Esophagus (tissue), 2 donors: Measurements from ENCODE around the gene MPRIP. TPM values are rescaled to one million over a fixed set of nuclear protein-coding genes. Genes with fewer than 3 reads are reported as not detected.
A peak's percentile ranks its signal among the peaks of the same experiment; 100 is the strongest.
"Not testable (repeated sequence)": the region's sequence is repeated elsewhere in the genome, so short reads cannot be mapped to it uniquely, and the experiment has no call there.

Experiments
- H3K27ac ChIP-seq, 2 donors: one replicate each; pipeline ENCODE4 v1.5.1; 2013; ENCODE audit warnings: low read depth in 2 of 2, mild to moderate bottlenecking in 2 of 2, inconsistent platforms in 1 of 2, low read length in 1 of 2, moderate library complexity in 1 of 2
- H3K27me3 ChIP-seq, 2 donors: one replicate each; pipeline ENCODE4 v1.6.1; 2013; ENCODE audit warnings: low read length in 2 of 2, control low read depth in 1 of 2, mild to moderate bottlenecking in 1 of 2; ENCODE audit not compliant: insufficient read depth in 2 of 2, control insufficient read depth in 1 of 2
- H3K36me3 ChIP-seq, 2 donors: one replicate each; pipeline ENCODE4 v1.6.1; 2013; ENCODE audit warnings: low read length in 1 of 2; ENCODE audit not compliant: control insufficient read depth in 2 of 2, insufficient read depth in 2 of 2
- H3K4me1 ChIP-seq, 2 donors: one replicate each; pipeline ENCODE4 v1.6.1; 2013; ENCODE audit warnings: low read length in 1 of 2; ENCODE audit not compliant: control insufficient read depth in 2 of 2, insufficient read depth in 2 of 2
- H3K4me3 ChIP-seq, 2 donors: one replicate each; pipeline ENCODE4 v1.5.1; 2013; ENCODE audit warnings: low read length in 2 of 2, mild to moderate bottlenecking in 2 of 2, low read depth in 1 of 2, moderate library complexity in 1 of 2
- H3K9me3 ChIP-seq, 2 donors: one replicate each; pipeline ENCODE4 v1.6.1; 2013; ENCODE audit warnings: mild to moderate bottlenecking in 2 of 2, low read depth in 1 of 2, low read length in 1 of 2, moderate library complexity in 1 of 2; ENCODE audit not compliant: control insufficient read depth in 2 of 2, insufficient read depth in 1 of 2
- WGBS, 2 donors: extraction: QIAGEN DNeasy Blood & Tissue Kit; methylation state at CpG; one replicate each; pipeline ENCODE4 v1.1.7; 2013; 5-methylcytosine and 5-hydroxymethylcytosine counted together
- polyA plus RNA-seq, 2 donors: library from polyadenylated mRNA; stranded (reverse); fragments of 200-250 nt; gene quantifications; one replicate each; pipeline ENCODE4 v1.2.3, GENCODE V29; 2013
- donor health status: healthy with polysubstance abuse.
- donor health status: Bipolar disorder and iron deficiency.

Gene MPRIP
- polyA plus RNA-seq, 2 donors: 122 to 226 TPM

- H3K4me1 ChIP-seq, H3K27me3 ChIP-seq, H3K36me3 ChIP-seq, H3K9me3 ChIP-seq, H3K4me3 ChIP-seq, H3K27ac ChIP-seq: not testable (repeated sequence)
- WGBS, 2 donors: 70 to 76% methylated on average over 19 to 20 of the region's 20 CpGs
Observed at GRCh38 chr17:17002731-17003715, 39.2 kb upstream of the MPRIP start.

- Histone ChIP-seq H3K4me3 (no peak overlapping the region), H3K9me3 (no peaks in the 10 kb centered on the region), H3K4me1 (no peaks in the 10 kb centered on the region), H3K27ac (no peak overlapping the region), H3K27me3 (no peaks in the 10 kb centered on the region), H3K36me3 (no peaks in the 10 kb centered on the region)
- WGBS, 2 donors: 81 to 86% methylated on average over 19 of the region's 19 CpGs
Observed at GRCh38 chr17:17004251-17004996, 37.8 kb upstream of the MPRIP start.

GRCh38 chr17:17004997-17005614 is 37.2 kb upstream of the MPRIP start:
- not testable (repeated sequence) for H3K9me3 ChIP-seq, H3K4me1 ChIP-seq, H3K27ac ChIP-seq, H3K27me3 ChIP-seq, H3K4me3 ChIP-seq, H3K36me3 ChIP-seq
- WGBS, 2 donors: 73 to 79% methylated on average over 12 to 13 of the region's 14 CpGs

GRCh38 chr17:17007891-17008290 is 34.4 kb upstream of the MPRIP start:
- WGBS, 2 donors: 86 to 97% methylated on average over 2 to 4 of the region's 6 CpGs
- not testable (repeated sequence) for H3K4me1 ChIP-seq, H3K9me3 ChIP-seq, H3K27ac ChIP-seq, H3K27me3 ChIP-seq, H3K36me3 ChIP-seq, H3K4me3 ChIP-seq

GRCh38 chr17:17008621-17009397 is 33.4 kb upstream of the MPRIP start:
- not testable (repeated sequence) for H3K36me3 ChIP-seq, H3K27me3 ChIP-seq, H3K27ac ChIP-seq, H3K4me3 ChIP-seq, H3K9me3 ChIP-seq, H3K4me1 ChIP-seq
- 76 to 79% methylated on average over 10 of the region's 10 CpGs for WGBS, 2 donors

- WGBS, 2 donors: 73 to 74% methylated on average over 1 of the region's 4 CpGs
- not testable (repeated sequence) for H3K4me1 ChIP-seq, H3K27ac ChIP-seq, H3K27me3 ChIP-seq, H3K9me3 ChIP-seq, H3K36me3 ChIP-seq, H3K4me3 ChIP-seq
Observed at GRCh38 chr17:17009972-17010371, 32.3 kb upstream of the MPRIP start.

- 49% methylated on average over 4 to 5 of the region's 12 CpGs for WGBS, 2 donors
- H3K27me3 ChIP-seq, H3K9me3 ChIP-seq, H3K4me1 ChIP-seq, H3K4me3 ChIP-seq, H3K36me3 ChIP-seq, H3K27ac ChIP-seq: not testable (repeated sequence)
Observed at GRCh38 chr17:17010545-17011034, 31.7 kb upstream of the MPRIP start.

GRCh38 chr17:17011043-17011907 is 31.0 kb upstream of the MPRIP start:
- not testable (repeated sequence) for H3K4me1 ChIP-seq, H3K9me3 ChIP-seq, H3K27me3 ChIP-seq, H3K4me3 ChIP-seq, H3K36me3 ChIP-seq
- 28 to 33% methylated on average over 5 to 6 of the region's 12 CpGs for WGBS, 2 donors
- H3K27ac ChIP-seq: peak overlapping the region in 1 of 2 donors; percentile 68
